GM21367 (cell line): ENCODE results near the gene ST6GALNAC2.
"Not testable (repeated sequence)": the region's sequence is repeated elsewhere in the genome, so short reads cannot be mapped to it uniquely, and the experiment has no call there.

ENCODE experiments used
- ATAC-seq: cut with Tn5 transposase; IDR thresholded peaks from one replicate; pipeline ENCODE4 v1.9.1; 2021; ENCODE audit not compliant: unreplicated experiment

Gene ST6GALNAC2

GRCh38 chr17:76572201-76572910, 13.3 kb downstream of the ST6GALNAC2 start:
- no peak for ATAC-seq

GRCh38 chr17:76570877-76571471, 14.7 kb downstream of the ST6GALNAC2 start:
- ATAC-seq = no peak

GRCh38 chr17:76570457-76570856, 15.2 kb downstream of the ST6GALNAC2 start:
- ATAC-seq = no peak

GRCh38 chr17:76569607-76570279, 15.9 kb downstream of the ST6GALNAC2 start:
- no peak for ATAC-seq

GRCh38 chr17:76568811-76569221, 16.8 kb downstream of the ST6GALNAC2 start:
- ATAC-seq = no peak

- ATAC-seq = no peak
Observed at GRCh38 chr17:76567634-76568432, 17.8 kb downstream of the ST6GALNAC2 start.

- no peak for ATAC-seq
Observed at GRCh38 chr17:76566988-76567431, 18.6 kb downstream of the ST6GALNAC2 start.

- ATAC-seq = no peak
Observed at GRCh38 chr17:76566613-76566943, 19.1 kb downstream of the ST6GALNAC2 start.

GRCh38 chr17:76565728-76566612, 19.7 kb downstream of the ST6GALNAC2 start:
- ATAC-seq = no peak

- ATAC-seq = not testable (repeated sequence)
Observed at GRCh38 chr17:76564991-76565727, 20.5 kb downstream of the ST6GALNAC2 start.

- not testable (repeated sequence) for ATAC-seq
Observed at GRCh38 chr17:76563359-76563758, 22.3 kb downstream of the ST6GALNAC2 start.

GRCh38 chr17:76562734-76563148, 22.9 kb downstream of the ST6GALNAC2 start:
- ATAC-seq = no peak

- ATAC-seq = no peak
Observed at GRCh38 chr17:76561799-76562268, 23.8 kb downstream of the ST6GALNAC2 start.

- ATAC-seq = no peak
Observed at GRCh38 chr17:76561332-76561731, 24.3 kb downstream of the ST6GALNAC2 start.

GRCh38 chr17:76560877-76561221, 24.8 kb downstream of the ST6GALNAC2 start:
- ATAC-seq = no peak

GRCh38 chr17:76560036-76560876, 25.4 kb downstream of the ST6GALNAC2 start:
- no peak for ATAC-seq

- not testable (repeated sequence) for ATAC-seq
Observed at GRCh38 chr17:76559460-76559859, 26.2 kb downstream of the ST6GALNAC2 start.

- no peak for ATAC-seq
Observed at GRCh38 chr17:76558198-76559095, 27.2 kb downstream of the ST6GALNAC2 start.
